Glomerular endothelial cell (primary cell): Measurements from ENCODE around the gene PCA3. TPM values are rescaled to one million over a fixed set of nuclear protein-coding genes. Genes with fewer than 3 reads are reported as not detected.
"Not testable (repeated sequence)": the region's sequence is repeated elsewhere in the genome, so short reads cannot be mapped to it uniquely, and the experiment has no call there.

Experiments used
- DNase-seq: peaks from one replicate; pipeline ENCODE4 v3.0.0-alpha.2; 2011; ENCODE audit warnings: low read depth, low spot score; ENCODE audit errors: extremely low read depth
- total RNA-seq: library from RNA; depleted of rRNA; stranded (reverse); fragments of >200 nt; gene quantifications from 2 replicates; pipeline ENCODE4 v1.2.3, GENCODE V29; 2015

PCA3 gene
- total RNA-seq: not detected in 2 replicates

GRCh38 chr9:76764138-76764537 is at the start of gene PCA3:
Gene PCA3 (plus strand): TSS chr9:76764438.
- DNase-seq: no peak

DNA sequence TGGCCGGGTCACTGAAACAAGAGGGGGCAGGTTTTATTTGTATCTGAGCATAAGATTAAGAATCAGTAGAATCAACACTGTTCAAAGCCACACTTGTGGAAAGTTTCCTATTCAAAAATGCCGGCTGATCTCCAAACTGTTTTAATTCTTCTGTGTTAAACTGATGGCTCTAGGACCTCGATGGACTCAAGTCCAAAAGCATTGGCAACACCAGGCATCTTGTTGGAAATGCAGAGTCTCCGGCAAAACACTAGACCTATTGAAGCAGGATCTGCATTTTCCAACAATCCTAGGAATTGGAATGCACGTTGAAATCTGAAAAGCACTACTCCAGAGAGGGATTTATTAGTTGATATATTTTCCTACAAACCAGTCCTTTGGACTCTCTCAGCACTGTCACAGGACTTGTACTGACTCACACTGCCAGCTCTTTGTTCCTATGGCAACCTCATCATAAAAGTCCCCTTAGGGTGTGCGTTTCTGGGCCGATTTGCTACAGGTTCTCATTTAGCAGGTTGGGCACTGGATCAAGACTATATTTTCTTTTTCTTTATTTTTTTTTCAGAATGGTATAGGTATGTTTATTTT is 48.1 kb upstream of the PCA3 start:
- no peak for DNase-seq

GRCh38 chr9:76717176-76717575 is 47.1 kb upstream of the PCA3 start:
- DNase-seq: no peak

- no peak for DNase-seq
Observed at GRCh38 chr9:76717613-76718012, 46.6 kb upstream of the PCA3 start.

GRCh38 chr9:76718166-76718565 is 46.1 kb upstream of the PCA3 start:
- no peak for DNase-seq

GRCh38 chr9:76720245-76720644 is 44.0 kb upstream of the PCA3 start:
- no peak for DNase-seq

GRCh38 chr9:76725011-76725546 is 39.2 kb upstream of the PCA3 start:
- no peak for DNase-seq

- DNase-seq: no peak
Observed at GRCh38 chr9:76725885-76726284, 38.4 kb upstream of the PCA3 start.

GRCh38 chr9:76729116-76729515 is 35.1 kb upstream of the PCA3 start:
- DNase-seq: no peak

DNA sequence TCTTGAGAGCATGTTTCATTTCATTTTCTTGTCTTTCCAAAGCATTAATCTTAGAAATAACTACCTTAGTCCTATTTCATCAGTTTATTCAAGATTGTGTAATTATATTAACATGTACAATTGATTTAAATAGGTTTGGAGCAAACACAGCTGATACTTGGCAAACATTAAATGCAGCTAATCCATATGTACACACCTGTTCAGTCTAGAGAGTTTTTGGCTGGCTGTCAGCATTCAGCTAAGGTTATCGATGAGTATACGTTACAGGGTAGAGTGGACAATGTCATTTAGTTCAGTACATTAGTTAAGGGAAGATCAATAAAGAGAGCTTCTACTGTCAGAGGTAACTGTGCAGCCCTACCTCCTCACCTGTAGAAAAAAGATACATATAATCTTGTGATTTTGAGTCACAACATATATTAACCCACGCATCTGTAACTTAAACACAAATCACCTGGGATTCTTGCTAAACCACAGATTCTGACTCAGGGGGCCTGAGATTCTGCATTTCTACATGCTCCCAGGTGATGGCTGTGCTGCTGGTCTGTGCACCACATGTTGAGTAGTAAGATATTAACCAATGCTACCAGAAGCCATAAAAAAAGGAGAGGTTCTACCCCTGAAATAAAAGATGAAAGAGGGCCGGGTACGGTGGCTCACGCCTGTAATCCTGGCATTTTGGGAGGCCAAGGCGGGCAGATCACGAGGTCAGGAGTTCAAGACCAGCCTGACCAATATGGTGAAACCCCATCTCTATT is 34.1 kb upstream of the PCA3 start:
- no peak for DNase-seq

GRCh38 chr9:76730801-76731200 is 33.4 kb upstream of the PCA3 start:
- DNase-seq: no peak

DNA sequence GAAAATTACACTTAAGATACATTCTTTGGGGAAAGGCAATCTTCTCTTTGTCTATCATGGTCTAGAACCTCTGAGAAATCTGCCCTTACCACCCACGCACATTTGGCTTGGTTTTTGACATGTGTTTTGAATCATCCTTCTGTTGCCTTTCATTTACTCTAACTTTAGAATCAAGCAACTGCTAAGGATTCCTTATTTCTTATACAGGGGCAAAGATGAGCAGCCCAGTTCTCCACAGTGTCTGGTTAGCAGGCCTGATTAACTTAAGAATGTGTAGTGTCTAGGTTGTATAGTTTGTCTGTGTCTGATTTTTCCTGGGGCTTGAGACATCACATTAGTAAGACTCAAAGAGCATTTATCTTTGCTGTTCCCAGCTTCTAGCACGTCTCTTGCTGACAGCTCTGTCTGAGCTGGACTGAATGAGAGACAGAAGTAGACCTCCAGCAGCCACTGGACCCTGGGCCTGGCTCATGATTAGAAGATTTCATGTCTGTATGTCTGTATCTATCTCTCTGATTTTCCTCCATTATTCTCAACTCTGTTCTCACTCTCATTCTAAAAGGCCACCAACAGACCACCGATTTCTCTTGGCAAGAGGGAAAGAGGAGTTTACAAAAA is 31.8 kb upstream of the PCA3 start:
- DNase-seq: no peak

- no peak for DNase-seq
Observed at GRCh38 chr9:76733096-76733495, 31.1 kb upstream of the PCA3 start.

DNA sequence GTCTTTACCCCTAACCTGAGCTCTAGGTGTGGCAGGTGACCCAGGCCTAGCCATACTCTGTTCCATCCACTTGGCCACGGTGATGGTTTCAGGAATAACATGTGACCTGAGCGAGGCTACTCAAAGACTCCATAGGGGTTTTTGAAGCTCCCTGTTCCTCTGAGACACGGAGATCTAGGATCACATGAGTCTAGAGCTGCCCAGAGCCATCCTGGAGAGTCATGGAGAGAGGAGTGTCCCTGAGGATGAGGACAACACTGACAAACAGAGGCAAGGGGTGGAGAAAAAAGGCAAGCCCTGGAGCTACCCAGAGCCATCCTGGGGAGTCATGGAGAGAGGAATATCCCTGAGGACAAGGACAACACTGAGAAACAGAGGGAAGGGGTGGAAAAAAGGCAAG is 29.5 kb upstream of the PCA3 start:
- no peak for DNase-seq

DNA sequence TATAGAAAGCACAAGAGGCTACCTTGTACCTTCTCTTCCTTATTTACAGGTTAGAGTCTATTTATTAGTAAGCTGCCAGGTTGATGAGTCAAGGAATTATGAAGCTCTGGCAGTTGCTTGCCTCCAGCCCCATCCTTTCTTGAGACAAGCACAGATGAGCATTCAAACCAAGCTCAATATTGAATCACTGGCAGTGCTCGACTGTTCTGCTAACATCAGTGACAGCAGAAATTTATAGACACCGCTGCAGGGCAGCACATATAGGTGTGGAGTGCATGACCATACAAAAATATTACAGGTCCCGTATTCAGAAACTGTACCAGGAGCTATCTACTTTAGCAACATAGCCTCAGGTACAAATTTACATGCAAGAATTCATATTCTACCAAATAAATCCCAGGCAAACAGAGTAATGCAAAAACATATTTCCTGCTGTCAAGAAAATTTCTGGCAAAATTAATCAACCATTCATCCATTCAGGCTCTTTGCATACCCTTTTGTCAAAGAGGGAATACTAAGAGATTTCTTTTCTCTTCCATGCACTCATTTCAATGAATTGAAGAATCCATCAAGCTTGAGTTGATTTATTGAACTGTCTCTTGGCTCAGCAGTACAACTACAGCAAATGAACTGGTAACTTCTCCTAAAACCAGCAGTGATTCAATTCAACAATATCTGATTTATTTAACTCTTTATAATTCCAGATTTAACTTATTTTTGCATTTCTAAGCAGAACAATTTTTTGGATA is 26.9 kb upstream of the PCA3 start:
- DNase-seq: no peak

DNA sequence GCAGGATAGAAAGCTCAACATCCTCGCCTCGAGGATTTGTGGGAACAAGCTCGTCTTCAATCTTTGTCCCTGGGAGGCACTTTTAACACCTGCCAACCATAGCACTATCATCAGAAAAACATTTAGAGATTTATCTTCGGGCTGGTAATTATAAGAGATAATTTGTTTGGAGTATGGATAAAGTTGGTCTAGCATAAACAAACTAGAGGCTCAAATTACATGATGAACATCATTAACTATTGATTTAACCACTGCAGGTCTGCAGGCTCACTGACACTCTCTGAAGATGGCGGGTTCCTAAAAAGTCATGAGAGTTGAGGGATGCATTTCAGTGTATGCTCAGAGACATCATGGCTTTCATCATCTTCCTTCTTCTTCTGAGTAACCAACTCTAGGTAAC is 25.8 kb upstream of the PCA3 start:
- no peak for DNase-seq

DNA sequence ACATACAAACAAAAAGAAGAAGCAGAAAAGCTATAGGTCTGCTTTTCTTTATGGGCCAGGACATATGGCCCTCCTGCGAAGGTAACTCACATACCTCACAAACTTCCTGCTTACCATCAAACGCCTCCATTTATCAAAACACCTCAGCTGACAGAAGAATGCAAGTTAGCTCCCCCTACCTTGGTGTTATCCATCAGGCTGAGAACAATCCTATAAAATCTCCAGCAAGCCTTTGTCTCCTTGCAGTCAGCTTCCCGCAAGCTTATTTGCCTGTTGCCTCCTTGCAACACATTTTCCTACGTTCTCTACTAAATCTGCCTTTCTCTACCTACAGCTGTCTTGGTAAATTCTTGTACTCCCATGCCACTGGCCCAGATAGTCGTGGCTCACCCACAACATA is 22.7 kb upstream of the PCA3 start:
- no peak for DNase-seq

- DNase-seq: not testable (repeated sequence)
Observed at GRCh38 chr9:76742890-76743289, 21.3 kb upstream of the PCA3 start.

- DNase-seq: no peak
Observed at GRCh38 chr9:76743931-76744330, 20.3 kb upstream of the PCA3 start.

DNA sequence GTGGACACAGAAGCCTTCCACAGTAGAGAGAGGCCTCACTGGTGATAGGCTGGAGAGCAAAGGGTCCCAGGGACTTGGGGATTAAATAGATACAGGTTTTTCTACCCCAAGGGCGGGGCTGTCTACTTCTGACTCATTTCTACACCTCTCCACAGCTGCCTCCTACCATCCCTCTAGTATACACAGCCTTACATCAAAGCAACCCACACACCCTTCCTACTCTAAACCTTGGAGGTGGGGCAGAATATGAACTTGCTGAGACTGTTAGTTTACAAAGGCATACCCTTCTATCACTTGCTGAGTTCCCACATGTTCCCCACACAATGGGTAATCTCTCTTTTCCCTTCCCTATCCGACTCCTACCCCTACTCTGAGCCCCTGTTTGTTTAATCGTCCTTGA is 19.9 kb upstream of the PCA3 start:
- DNase-seq: no peak

GRCh38 chr9:76751001-76751400 is 13.2 kb upstream of the PCA3 start:
- DNase-seq: no peak
